Mucosa of descending colon (tissue), 3 donors: Measurements from ENCODE around the gene DERA. TPM values are rescaled to one million over a fixed set of nuclear protein-coding genes. Genes with fewer than 3 reads are reported as not detected.
"Not testable (repeated sequence)": the region's sequence is repeated elsewhere in the genome, so short reads cannot be mapped to it uniquely, and the experiment has no call there.

Source experiments
- ATAC-seq: fragments of 200-7000 bp; cut with Tn5 transposase; one replicate; pipeline ENCODE4 v1.9.1; 2020; ENCODE audit warnings: mild to moderate bottlenecking, moderate library complexity
- DNase-seq, 3 donors: peaks; one replicate each; pipeline ENCODE4 v3.0.0-alpha.2; 2020
- H3K36me3 ChIP-seq: fragments of 200-600 bp; one replicate; pipeline ENCODE4 v1.8.0; 2021; ENCODE audit warnings: low read depth, mild to moderate bottlenecking
- H3K4me1 ChIP-seq: fragments of 200-600 bp; one replicate; pipeline ENCODE4 v1.8.0; 2021; ENCODE audit warnings: low read depth, mild to moderate bottlenecking
- H3K4me3 ChIP-seq: fragments of 200-600 bp; one replicate; pipeline ENCODE4 v1.8.0; 2021; ENCODE audit warnings: mild to moderate bottlenecking
- H3K9me3 ChIP-seq: fragments of 200-600 bp; one replicate; pipeline ENCODE4 v1.8.0; 2021; ENCODE audit warnings: mild to moderate bottlenecking
- intact Hi-C, 2 donors: fragments of 100-400 bp; cut with DNase I in 1 of 2; cut with micrococcal nuclease in 1 of 2; formaldehyde crosslinking; loops; one replicate each; pipeline versions ENCODE4 v1.11.0 to v1.11.1; 2022; cut with DNase I, micrococcal nuclease
- total RNA-seq, 3 donors: library from RNA; stranded (reverse); fragmentation: NEBNext Ultra II Directional in 2 of 3; extraction: Animal tissue kit (Norgen Biotek cat#: 25700) in 2 of 3; gene quantifications; one replicate each; pipeline versions ENCODE4 v1.2.1 to v1.2.4, GENCODE V29; 2021 to 2023
- TF ChIP-seq, protein P1 (sequence below): fragments of 200-600 bp; IDR thresholded peaks from one replicate; pipeline ENCODE4 v1.8.0; 2022; ENCODE audit warnings: antibody characterized with exemption, mild to moderate bottlenecking
- donor health status: DM: no; HTN: no; CAD: no; lungs with moderate emphysema.
- donor health status: DM: no; HTN: no; CAD: no.
- donor health status: DM: no; HTN: yes; CAD: no.

DERA gene
- total RNA-seq, 3 donors from 2014 or later: 53.1 to 77.3 (median 74.3) TPM

DNA sequence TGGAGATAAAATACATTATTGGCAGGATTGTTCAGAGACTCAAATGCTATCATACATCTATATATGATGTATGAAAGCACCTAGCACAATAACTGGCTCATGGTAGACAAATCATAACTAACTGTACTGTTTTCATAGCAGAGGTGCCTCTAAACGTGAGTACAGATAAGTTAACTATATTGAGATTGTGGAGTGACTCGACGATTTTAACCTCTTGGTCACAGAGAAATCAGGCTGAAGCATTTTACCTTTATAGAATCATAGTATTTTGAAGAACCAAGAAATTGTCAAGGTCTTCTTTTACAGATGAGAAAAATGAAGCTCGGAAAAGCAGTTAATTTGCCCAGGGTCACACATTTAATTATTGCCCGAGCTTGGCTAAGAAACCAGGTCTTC is 666 bp upstream of the DERA start:
- DNase-seq (no peak), ATAC-seq (no peak)
- no peak overlapping the region for H3K4me3 ChIP-seq
- H3K36me3 ChIP-seq: no peaks in the 10 kb centered on the region
- no peaks in the 10 kb centered on the region for H3K9me3 ChIP-seq
- peaks cover 5% of the 10 kb centered on the region for H3K4me1 ChIP-seq
- intact Hi-C loops: no loop called here
- TF ChIP-seq, protein P1, sequence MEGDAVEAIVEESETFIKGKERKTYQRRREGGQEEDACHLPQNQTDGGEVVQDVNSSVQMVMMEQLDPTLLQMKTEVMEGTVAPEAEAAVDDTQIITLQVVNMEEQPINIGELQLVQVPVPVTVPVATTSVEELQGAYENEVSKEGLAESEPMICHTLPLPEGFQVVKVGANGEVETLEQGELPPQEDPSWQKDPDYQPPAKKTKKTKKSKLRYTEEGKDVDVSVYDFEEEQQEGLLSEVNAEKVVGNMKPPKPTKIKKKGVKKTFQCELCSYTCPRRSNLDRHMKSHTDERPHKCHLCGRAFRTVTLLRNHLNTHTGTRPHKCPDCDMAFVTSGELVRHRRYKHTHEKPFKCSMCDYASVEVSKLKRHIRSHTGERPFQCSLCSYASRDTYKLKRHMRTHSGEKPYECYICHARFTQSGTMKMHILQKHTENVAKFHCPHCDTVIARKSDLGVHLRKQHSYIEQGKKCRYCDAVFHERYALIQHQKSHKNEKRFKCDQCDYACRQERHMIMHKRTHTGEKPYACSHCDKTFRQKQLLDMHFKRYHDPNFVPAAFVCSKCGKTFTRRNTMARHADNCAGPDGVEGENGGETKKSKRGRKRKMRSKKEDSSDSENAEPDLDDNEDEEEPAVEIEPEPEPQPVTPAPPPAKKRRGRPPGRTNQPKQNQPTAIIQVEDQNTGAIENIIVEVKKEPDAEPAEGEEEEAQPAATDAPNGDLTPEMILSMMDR: no peak

- intact Hi-C loops, H3K36me3 ChIP-seq, DNase-seq, H3K9me3 ChIP-seq, H3K4me1 ChIP-seq: not testable (repeated sequence)
- peak overlapping the region; percentile 38 for H3K4me3 ChIP-seq
- peak; percentile 15 for ATAC-seq
These were observed 799 bp downstream of the DERA start for GRCh38 chr12:15911931-15912330.

GRCh38 chr12:15914131-15914530 is 3.0 kb downstream of the DERA start:
- H3K36me3 ChIP-seq, ATAC-seq, H3K4me1 ChIP-seq, intact Hi-C loops, DNase-seq, H3K4me3 ChIP-seq, H3K9me3 ChIP-seq: not testable (repeated sequence)

DNA sequence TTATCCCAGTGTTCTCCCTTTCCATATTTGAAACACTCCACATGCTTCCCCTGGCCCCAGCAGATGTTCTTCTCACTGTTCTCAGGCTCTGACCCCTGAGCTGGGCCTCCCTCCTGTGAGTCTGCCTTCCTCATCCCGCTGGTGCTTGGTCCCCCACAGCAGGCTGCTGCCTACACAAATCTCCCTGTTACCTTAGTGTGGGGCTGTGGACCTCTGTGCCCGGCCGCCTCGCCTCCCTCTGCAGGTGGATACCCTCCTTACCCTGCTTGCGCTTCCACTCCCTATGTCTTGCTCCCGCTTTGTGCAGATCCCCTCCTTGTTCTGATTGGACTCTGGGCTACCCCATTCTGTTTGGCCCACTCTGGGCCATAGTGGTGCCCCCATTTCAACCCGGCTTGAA is 6.9 kb downstream of the DERA start:
- Histone ChIP-seq H3K36me3 (no peaks in the 10 kb centered on the region), H3K4me3 (no peak overlapping the region), H3K9me3 (no peaks in the 10 kb centered on the region), H3K4me1 (no peaks in the 10 kb centered on the region)
- no peak for DNase-seq
- intact Hi-C loops: no loop called here
- ATAC-seq: no peak
- TF ChIP-seq, protein P1: no peak

- no peaks in the 10 kb centered on the region for H3K9me3 ChIP-seq
- H3K4me3 ChIP-seq: no peak overlapping the region
- H3K36me3 ChIP-seq: no peaks in the 10 kb centered on the region
- TF ChIP-seq, protein P1: no peak
- intact Hi-C loops: no loop called here
- ATAC-seq (no peak), DNase-seq (no peak)
- no peaks in the 10 kb centered on the region for H3K4me1 ChIP-seq
These were observed 8.3 kb downstream of the DERA start for GRCh38 chr12:15919418-15919817.

DNA sequence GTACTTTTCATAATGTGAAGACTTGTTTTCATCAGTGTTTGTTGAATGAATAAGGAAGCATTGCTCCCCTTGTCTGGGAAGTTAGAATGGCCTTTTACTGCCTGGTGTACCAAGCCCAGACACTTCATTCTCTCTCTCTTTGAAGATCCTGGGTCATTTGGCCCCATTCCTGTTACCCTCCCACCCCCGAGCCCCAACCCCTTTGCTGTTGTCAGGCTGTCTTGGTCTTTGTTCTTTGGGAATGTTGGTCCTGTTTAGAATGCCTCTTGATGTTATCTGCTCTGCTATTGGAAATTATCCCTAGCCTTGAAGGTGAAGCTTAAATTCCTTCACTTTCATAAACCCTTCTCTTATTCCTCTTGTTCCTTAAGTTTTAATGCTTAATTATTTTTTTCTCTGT is 13.8 kb downstream of the DERA start:
- Histone ChIP-seq H3K9me3 (no peaks in the 10 kb centered on the region), H3K4me3 (no peak overlapping the region), H3K36me3 (no peaks in the 10 kb centered on the region), H3K4me1 (no peaks in the 10 kb centered on the region)
- ATAC-seq (no peak), DNase-seq (no peak)
- intact Hi-C loops: no loop called here
- TF ChIP-seq, protein P1: no peak

GRCh38 chr12:15928346-15928745 is 17.2 kb downstream of the DERA start:
- intact Hi-C loops: no loop called here
- DNase-seq (no peak), ATAC-seq (no peak)
- no peaks in the 10 kb centered on the region for H3K4me1 ChIP-seq
- TF ChIP-seq, protein P1: no peak
- H3K9me3 ChIP-seq: no peaks in the 10 kb centered on the region
- H3K36me3 ChIP-seq: no peaks in the 10 kb centered on the region
- H3K4me3 ChIP-seq: no peak overlapping the region
